ENCODE data around the gene DCAF11. TPM values are rescaled to one million over a fixed set of nuclear protein-coding genes. Genes with fewer than 3 reads are reported as not detected.

DCAF11 gene
- total and polyA plus RNA-seq, 2 of the 13 experiments (the other 11 are each of a cell fraction or from before 2014, with no cell fraction given), result 150 to 257 TPM

DNA sequence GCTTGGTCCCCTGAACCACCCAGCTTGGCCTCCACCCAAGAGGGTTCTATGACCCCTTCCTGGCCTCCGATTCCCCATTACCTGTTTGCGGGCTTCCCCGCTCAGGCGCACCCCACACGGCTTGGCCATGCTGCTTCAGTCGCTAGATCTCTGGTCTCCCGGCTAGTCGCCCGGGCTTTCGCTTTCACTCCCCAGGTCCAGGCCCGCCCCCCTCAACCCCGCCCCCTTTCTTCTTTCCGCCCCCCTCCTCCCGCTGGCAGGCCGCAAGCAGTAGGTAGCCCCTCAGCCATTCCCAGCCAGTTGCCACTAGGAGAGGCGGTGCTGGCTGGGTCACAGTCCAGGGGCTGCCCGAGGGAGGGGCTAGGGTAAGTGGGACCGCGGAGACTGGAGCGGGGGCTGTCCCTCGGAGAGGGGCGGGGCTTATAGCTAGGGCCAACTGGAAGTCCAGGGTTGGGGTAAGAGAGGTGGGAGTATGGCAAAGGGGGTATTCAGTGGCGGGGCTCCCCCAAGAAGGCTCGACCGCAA lies 31.9 kb downstream of the DCAF11 start, which contains the start of gene PSME2 (continued):
- TF ChIP-seq, protein P1, sequence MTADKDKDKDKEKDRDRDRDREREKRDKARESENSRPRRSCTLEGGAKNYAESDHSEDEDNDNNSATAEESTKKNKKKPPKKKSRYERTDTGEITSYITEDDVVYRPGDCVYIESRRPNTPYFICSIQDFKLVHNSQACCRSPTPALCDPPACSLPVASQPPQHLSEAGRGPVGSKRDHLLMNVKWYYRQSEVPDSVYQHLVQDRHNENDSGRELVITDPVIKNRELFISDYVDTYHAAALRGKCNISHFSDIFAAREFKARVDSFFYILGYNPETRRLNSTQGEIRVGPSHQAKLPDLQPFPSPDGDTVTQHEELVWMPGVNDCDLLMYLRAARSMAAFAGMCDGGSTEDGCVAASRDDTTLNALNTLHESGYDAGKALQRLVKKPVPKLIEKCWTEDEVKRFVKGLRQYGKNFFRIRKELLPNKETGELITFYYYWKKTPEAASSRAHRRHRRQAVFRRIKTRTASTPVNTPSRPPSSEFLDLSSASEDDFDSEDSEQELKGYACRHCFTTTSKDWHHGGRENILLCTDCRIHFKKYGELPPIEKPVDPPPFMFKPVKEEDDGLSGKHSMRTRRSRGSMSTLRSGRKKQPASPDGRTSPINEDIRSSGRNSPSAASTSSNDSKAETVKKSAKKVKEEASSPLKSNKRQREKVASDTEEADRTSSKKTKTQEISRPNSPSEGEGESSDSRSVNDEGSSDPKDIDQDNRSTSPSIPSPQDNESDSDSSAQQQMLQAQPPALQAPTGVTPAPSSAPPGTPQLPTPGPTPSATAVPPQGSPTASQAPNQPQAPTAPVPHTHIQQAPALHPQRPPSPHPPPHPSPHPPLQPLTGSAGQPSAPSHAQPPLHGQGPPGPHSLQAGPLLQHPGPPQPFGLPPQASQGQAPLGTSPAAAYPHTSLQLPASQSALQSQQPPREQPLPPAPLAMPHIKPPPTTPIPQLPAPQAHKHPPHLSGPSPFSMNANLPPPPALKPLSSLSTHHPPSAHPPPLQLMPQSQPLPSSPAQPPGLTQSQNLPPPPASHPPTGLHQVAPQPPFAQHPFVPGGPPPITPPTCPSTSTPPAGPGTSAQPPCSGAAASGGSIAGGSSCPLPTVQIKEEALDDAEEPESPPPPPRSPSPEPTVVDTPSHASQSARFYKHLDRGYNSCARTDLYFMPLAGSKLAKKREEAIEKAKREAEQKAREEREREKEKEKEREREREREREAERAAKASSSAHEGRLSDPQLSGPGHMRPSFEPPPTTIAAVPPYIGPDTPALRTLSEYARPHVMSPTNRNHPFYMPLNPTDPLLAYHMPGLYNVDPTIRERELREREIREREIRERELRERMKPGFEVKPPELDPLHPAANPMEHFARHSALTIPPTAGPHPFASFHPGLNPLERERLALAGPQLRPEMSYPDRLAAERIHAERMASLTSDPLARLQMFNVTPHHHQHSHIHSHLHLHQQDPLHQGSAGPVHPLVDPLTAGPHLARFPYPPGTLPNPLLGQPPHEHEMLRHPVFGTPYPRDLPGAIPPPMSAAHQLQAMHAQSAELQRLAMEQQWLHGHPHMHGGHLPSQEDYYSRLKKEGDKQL (CRISPR knock-in tag; IDR thresholded peaks at IDR 0.05; ENCODE audit: low read depth), result no peak
- no peak for TF ChIP-seq SRSF4 (IDR thresholded peaks at IDR 0.05; ENCODE audit: low read depth, low read length, poor library complexity, severe bottlenecking)
- TF ChIP-seq, protein P2, sequence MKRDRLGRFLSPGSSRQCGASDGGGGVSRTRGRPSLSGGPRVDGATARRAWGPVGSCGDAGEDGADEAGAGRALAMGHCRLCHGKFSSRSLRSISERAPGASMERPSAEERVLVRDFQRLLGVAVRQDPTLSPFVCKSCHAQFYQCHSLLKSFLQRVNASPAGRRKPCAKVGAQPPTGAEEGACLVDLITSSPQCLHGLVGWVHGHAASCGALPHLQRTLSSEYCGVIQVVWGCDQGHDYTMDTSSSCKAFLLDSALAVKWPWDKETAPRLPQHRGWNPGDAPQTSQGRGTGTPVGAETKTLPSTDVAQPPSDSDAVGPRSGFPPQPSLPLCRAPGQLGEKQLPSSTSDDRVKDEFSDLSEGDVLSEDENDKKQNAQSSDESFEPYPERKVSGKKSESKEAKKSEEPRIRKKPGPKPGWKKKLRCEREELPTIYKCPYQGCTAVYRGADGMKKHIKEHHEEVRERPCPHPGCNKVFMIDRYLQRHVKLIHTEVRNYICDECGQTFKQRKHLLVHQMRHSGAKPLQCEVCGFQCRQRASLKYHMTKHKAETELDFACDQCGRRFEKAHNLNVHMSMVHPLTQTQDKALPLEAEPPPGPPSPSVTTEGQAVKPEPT (CRISPR knock-in tag; IDR thresholded peaks at IDR 0.05; ENCODE audit: low read depth), result no peak; the same call in 1 of the 2 replicates
- no peak for TF ChIP-seq ZNF562 (CRISPR knock-in tag; IDR thresholded peaks at IDR 0.05; ENCODE audit: borderline replicate concordance)
- TF ChIP-seq ZNF180 (CRISPR knock-in tag; IDR thresholded peaks at IDR 0.05; ENCODE audit: borderline replicate concordance, low read depth), result no peak
- no peak for TF ChIP-seq ZKSCAN1 (IDR thresholded peaks at IDR 0.05; ENCODE audit: low read length)
- TF ChIP-seq ZNF616 (CRISPR knock-in tag; IDR thresholded peaks at IDR 0.05; ENCODE audit: low read depth), result 0 out of 2 replicates have a peak, but pooled peaks have one; percentile 87
- 0 out of 2 replicates have a peak, but pooled peaks have one; percentile 24 for TF ChIP-seq BCL3 (CRISPR knock-in tag; IDR thresholded peaks at IDR 0.05)
- no peak for TF ChIP-seq NCOA5 (CRISPR knock-in tag; IDR thresholded peaks at IDR 0.05)
- peak; percentile 17; the same call in 1 of the 2 replicates for TF ChIP-seq NR0B2 (CRISPR knock-in tag; IDR thresholded peaks at IDR 0.05)
- no peak for TF ChIP-seq RBM22 (optimal IDR thresholded peaks at IDR 0.05; ENCODE audit: low read length)
- no peak for TF ChIP-seq ZNF713 (CRISPR knock-in tag; IDR thresholded peaks at IDR 0.05)
- TF ChIP-seq GTF2F1 (IDR thresholded peaks at IDR 0.05; ENCODE audit: low read length), result 0 out of 2 replicates have a peak, but pooled peaks have one; percentile 42
- no peak for TF ChIP-seq ZNF557 (CRISPR knock-in tag; IDR thresholded peaks at IDR 0.05)
- TF ChIP-seq ZNF781 (CRISPR knock-in tag; IDR thresholded peaks at IDR 0.05; ENCODE audit: borderline replicate concordance, not compliant biosample characterization), result peak; percentile 41
- TF ChIP-seq SRY (CRISPR knock-in tag; IDR thresholded peaks at IDR 0.05), result no peak
- TF ChIP-seq HINFP (CRISPR knock-in tag; IDR thresholded peaks at IDR 0.05; ENCODE audit: low read depth), result no peak
